ENCODE measurements around the gene MTTP. TPM values are rescaled to one million over a fixed set of nuclear protein-coding genes. Genes with fewer than 3 reads are reported as not detected.
"Not testable (repeated sequence)": the region's sequence is repeated elsewhere in the genome, so short reads cannot be mapped to it uniquely, and the experiment has no call there.

MTTP gene
- total RNA-seq (0.26 and 0.83 TPM in 2 replicates), polyA plus RNA-seq (0.03 and 0.05 TPM in 2 replicates), polyA minus RNA-seq (ENCODE audit: low replicate concordance) (not detected in 2 replicates)
- 0.08 TPM in 1 of 2 replicates, not detected in the other for polyA plus RNA-seq (2012)

GRCh38 chr4:99574530-99575324 lies at the start of gene MTTP:
MTTP (plus strand) TSS chr4:99574824; CDS start chr4:99574910, 86 bp downstream.
- no peak for TF ChIP-seq EZH2 (IDR thresholded peaks at IDR 0.05; ENCODE audit: low read length, missing control alignments)
- TF ChIP-seq CTCF (conservative IDR thresholded peaks at IDR 0.05 in 1 of 2, IDR thresholded peaks at IDR 0.05 in 1 of 2; ENCODE audit: low read depth in 1 of 2, low read length in 2 of 2): no peak
- H3K4me1 ChIP-seq (ENCODE audit: control insufficient read depth, extremely low read depth, insufficient read depth, low read length): no peaks in the 10 kb centered on the region
- H3K27ac ChIP-seq (ENCODE audit: insufficient read depth, low read length): no peak within 1 kb of the TSS
- H3K36me3 ChIP-seq (ENCODE audit: control insufficient read depth, insufficient read depth, low read length): no peaks in the 10 kb centered on the region
- no peaks in the 10 kb centered on the region for H3K27me3 ChIP-seq (ENCODE audit: control insufficient read depth, insufficient read depth, low read length)
- H4K20me1 ChIP-seq (ENCODE audit: control insufficient read depth, extremely low read depth, insufficient read depth, low read length): no peaks in the 10 kb centered on the region
- no peak within 1 kb of the TSS for H2AFZ ChIP-seq (ENCODE audit: low read length)
- H3K9ac ChIP-seq (ENCODE audit: insufficient read depth, low read length): no peak within 1 kb of the TSS
- no peak for DNase-seq (ENCODE audit: low read depth in 2 of 2)
- H3K4me2 ChIP-seq (ENCODE audit: extremely low read depth, insufficient read depth, low read length): no peak within 1 kb of the TSS
- no peaks in the 10 kb centered on the region for H3K79me2 ChIP-seq (ENCODE audit: control insufficient read depth, insufficient read depth, low read length)
- H3K4me3 ChIP-seq (replicated peaks in 1 of 4; ENCODE audit: control extremely low read depth in 1 of 4, insufficient read depth in 1 of 4, low read depth in 3 of 4, low read length in 4 of 4): no peak within 1 kb of the TSS
- no peaks in the 10 kb centered on the region for H3K9me3 ChIP-seq (ENCODE audit: control insufficient read depth, insufficient read depth, low read depth, low read length)

GRCh38 chr4:99529228-99529627 lies 45.4 kb upstream of the MTTP start:
- Histone ChIP-seq H3K27me3 (ENCODE audit: control insufficient read depth, insufficient read depth, low read length) (no peaks in the 10 kb centered on the region), H3K4me1 (ENCODE audit: control insufficient read depth, extremely low read depth, insufficient read depth, low read length) (no peaks in the 10 kb centered on the region), H3K4me2 (ENCODE audit: extremely low read depth, insufficient read depth, low read length) (no peak overlapping the region), H2AFZ (ENCODE audit: low read length) (no peak overlapping the region), H3K27ac (ENCODE audit: insufficient read depth, low read length) (no peak overlapping the region), H3K9me3 (ENCODE audit: control insufficient read depth, insufficient read depth, low read depth, low read length) (no peaks in the 10 kb centered on the region), H3K9ac (ENCODE audit: insufficient read depth, low read length) (no peak overlapping the region), H3K4me3 (replicated peaks in 1 of 4; ENCODE audit: control extremely low read depth in 1 of 4, insufficient read depth in 1 of 4, low read depth in 3 of 4, low read length in 4 of 4) (no peak overlapping the region), H4K20me1 (ENCODE audit: control insufficient read depth, extremely low read depth, insufficient read depth, low read length) (no peaks in the 10 kb centered on the region), H3K36me3 (ENCODE audit: control insufficient read depth, insufficient read depth, low read length) (no peaks in the 10 kb centered on the region), H3K79me2 (ENCODE audit: control insufficient read depth, insufficient read depth, low read length) (no peaks in the 10 kb centered on the region)
- TF ChIP-seq EZH2 (IDR thresholded peaks at IDR 0.05; ENCODE audit: low read length, missing control alignments) (no peak), CTCF (conservative IDR thresholded peaks at IDR 0.05 in 1 of 2, IDR thresholded peaks at IDR 0.05 in 1 of 2; ENCODE audit: low read depth in 1 of 2, low read length in 2 of 2) (no peak)
- peak in 1 of 2 donors; percentile 68 for DNase-seq (ENCODE audit: low read depth in 2 of 2)

GRCh38 chr4:99529956-99530355 lies 44.7 kb upstream of the MTTP start:
- no peaks in the 10 kb centered on the region for H4K20me1 ChIP-seq (ENCODE audit: control insufficient read depth, extremely low read depth, insufficient read depth, low read length)
- no peak overlapping the region for H3K4me3 ChIP-seq (replicated peaks in 1 of 4; ENCODE audit: control extremely low read depth in 1 of 4, insufficient read depth in 1 of 4, low read depth in 3 of 4, low read length in 4 of 4)
- H3K27ac ChIP-seq (ENCODE audit: insufficient read depth, low read length): no peak overlapping the region
- no peaks in the 10 kb centered on the region for H3K4me1 ChIP-seq (ENCODE audit: control insufficient read depth, extremely low read depth, insufficient read depth, low read length)
- H3K79me2 ChIP-seq (ENCODE audit: control insufficient read depth, insufficient read depth, low read length): no peaks in the 10 kb centered on the region
- no peak overlapping the region for H2AFZ ChIP-seq (ENCODE audit: low read length)
- H3K27me3 ChIP-seq (ENCODE audit: control insufficient read depth, insufficient read depth, low read length): no peaks in the 10 kb centered on the region
- H3K36me3 ChIP-seq (ENCODE audit: control insufficient read depth, insufficient read depth, low read length): no peaks in the 10 kb centered on the region
- H3K9ac ChIP-seq (ENCODE audit: insufficient read depth, low read length): no peak overlapping the region
- no peaks in the 10 kb centered on the region for H3K9me3 ChIP-seq (ENCODE audit: control insufficient read depth, insufficient read depth, low read depth, low read length)
- peak in 1 of 2 donors; percentile 12 for DNase-seq (ENCODE audit: low read depth in 2 of 2)
- no peak overlapping the region for H3K4me2 ChIP-seq (ENCODE audit: extremely low read depth, insufficient read depth, low read length)
- TF ChIP-seq CTCF (conservative IDR thresholded peaks at IDR 0.05 in 1 of 2, IDR thresholded peaks at IDR 0.05 in 1 of 2; ENCODE audit: low read depth in 1 of 2, low read length in 2 of 2) (no peak), EZH2 (IDR thresholded peaks at IDR 0.05; ENCODE audit: low read length, missing control alignments) (no peak)

GRCh38 chr4:99534699-99535098 lies 39.9 kb upstream of the MTTP start:
- DNase-seq (ENCODE audit: low read depth in 2 of 2); H3K4me1 ChIP-seq (ENCODE audit: control insufficient read depth, extremely low read depth, insufficient read depth, low read length); H3K4me2 ChIP-seq (ENCODE audit: extremely low read depth, insufficient read depth, low read length); H3K36me3 ChIP-seq (ENCODE audit: control insufficient read depth, insufficient read depth, low read length); H3K27me3 ChIP-seq (ENCODE audit: control insufficient read depth, insufficient read depth, low read length); H3K79me2 ChIP-seq (ENCODE audit: control insufficient read depth, insufficient read depth, low read length); H4K20me1 ChIP-seq (ENCODE audit: control insufficient read depth, extremely low read depth, insufficient read depth, low read length); H3K27ac ChIP-seq (ENCODE audit: insufficient read depth, low read length); H3K4me3 ChIP-seq (replicated peaks in 1 of 4; ENCODE audit: control extremely low read depth in 1 of 4, insufficient read depth in 1 of 4, low read depth in 3 of 4, low read length in 4 of 4); H3K9me3 ChIP-seq (ENCODE audit: control insufficient read depth, insufficient read depth, low read depth, low read length); H3K9ac ChIP-seq (ENCODE audit: insufficient read depth, low read length); H2AFZ ChIP-seq (ENCODE audit: low read length): not testable (repeated sequence)
